GM23338 (cell line): ENCODE results near the gene ATF5.

ENCODE experiments used
- EZH2 ChIP-seq: fragments of 200-600 bp; sonication (generic); IDR thresholded peaks from one replicate; pipeline ENCODE4 v1.8.0; 2017; ENCODE audit warnings: antibody characterized with exemption, mild to moderate bottlenecking, low read depth; ENCODE audit not compliant: unreplicated experiment
- EZH2phosphoT487 ChIP-seq: fragments of 200-600 bp; sonication (generic); IDR thresholded peaks from one replicate; pipeline ENCODE4 v1.8.1; 2018; ENCODE audit warnings: antibody characterized with exemption; ENCODE audit not compliant: unreplicated experiment
- JUNB ChIP-seq: IDR thresholded peaks from one replicate; pipeline ENCODE4 v1.6.1; 2016; ENCODE audit warnings: antibody characterized with exemption; ENCODE audit not compliant: unreplicated experiment
- POLR2AphosphoS5 ChIP-seq: IDR thresholded peaks from 2 replicates; pipeline ENCODE4 v1.6.1; 2016; ENCODE audit warnings: antibody characterized with exemption, low read depth
- TF ChIP-seq, protein P1 (sequence below), 2 experiments: fragments of 200-600 bp in 1 of 2; sonication (generic) in 1 of 2; conservative IDR thresholded peaks; 2 replicates each; pipeline versions ENCODE4 v1.5.1 to v1.6.1; 2016 to 2017; ENCODE audit warnings: antibody characterized with exemption in 2 of 2, low read depth in 2 of 2, mild to moderate bottlenecking in 2 of 2, moderate library complexity in 1 of 2
- TF ChIP-seq, protein P2 (sequence below): IDR thresholded peaks from one replicate; pipeline ENCODE4 v1.6.1; 2018; ENCODE audit warnings: antibody characterized with exemption; ENCODE audit not compliant: unreplicated experiment
- TF ChIP-seq, protein P3 (sequence below): IDR thresholded peaks from 2 replicates; pipeline ENCODE4 v1.6.1; 2016; ENCODE audit warnings: antibody characterized with exemption

DNA sequence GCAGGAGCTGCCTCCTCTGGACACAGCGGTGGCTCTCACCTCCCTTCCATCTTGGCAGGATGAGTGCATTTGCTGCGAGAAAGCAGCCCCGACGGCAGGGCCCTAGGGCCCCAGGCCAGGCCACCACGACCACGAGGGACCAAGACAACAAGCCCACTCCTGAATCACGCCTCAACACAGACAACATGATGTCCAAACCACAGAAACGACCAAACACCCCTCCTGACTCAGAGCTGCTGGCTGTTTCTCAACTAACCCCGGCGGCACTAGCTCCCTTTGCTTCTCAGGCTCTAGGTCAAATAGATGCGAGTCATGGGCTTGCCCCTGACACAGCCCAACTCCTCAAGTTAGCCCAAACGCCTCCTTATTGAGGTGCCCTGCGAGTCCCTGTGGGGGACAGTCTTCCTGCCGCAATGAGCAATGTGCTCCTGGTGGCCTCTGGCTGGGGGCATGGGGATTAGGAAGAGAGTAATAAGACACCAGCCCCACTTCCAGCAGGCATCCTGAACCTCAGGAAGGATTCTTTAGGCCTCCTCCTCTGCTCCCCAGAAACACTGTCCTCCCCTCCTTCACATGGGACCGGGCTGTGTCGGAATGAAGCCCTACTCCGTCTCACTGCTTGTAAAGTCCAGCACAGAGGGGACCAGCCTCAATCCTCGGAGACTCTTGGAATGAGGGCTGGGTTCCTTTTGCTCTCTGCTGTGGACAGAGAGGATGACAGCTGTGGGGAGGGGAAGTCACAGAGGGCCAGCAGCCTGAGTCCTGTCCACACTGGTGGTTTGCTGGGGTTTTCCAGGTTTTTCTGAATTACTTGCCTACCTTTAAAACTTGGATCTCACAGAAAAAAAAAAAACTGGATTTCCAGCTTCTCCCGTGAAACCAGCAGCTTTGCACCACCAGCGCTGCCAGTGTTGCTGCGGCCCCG is 6.9 kb upstream of the ATF5 start:
- TF ChIP-seq, protein P1, sequence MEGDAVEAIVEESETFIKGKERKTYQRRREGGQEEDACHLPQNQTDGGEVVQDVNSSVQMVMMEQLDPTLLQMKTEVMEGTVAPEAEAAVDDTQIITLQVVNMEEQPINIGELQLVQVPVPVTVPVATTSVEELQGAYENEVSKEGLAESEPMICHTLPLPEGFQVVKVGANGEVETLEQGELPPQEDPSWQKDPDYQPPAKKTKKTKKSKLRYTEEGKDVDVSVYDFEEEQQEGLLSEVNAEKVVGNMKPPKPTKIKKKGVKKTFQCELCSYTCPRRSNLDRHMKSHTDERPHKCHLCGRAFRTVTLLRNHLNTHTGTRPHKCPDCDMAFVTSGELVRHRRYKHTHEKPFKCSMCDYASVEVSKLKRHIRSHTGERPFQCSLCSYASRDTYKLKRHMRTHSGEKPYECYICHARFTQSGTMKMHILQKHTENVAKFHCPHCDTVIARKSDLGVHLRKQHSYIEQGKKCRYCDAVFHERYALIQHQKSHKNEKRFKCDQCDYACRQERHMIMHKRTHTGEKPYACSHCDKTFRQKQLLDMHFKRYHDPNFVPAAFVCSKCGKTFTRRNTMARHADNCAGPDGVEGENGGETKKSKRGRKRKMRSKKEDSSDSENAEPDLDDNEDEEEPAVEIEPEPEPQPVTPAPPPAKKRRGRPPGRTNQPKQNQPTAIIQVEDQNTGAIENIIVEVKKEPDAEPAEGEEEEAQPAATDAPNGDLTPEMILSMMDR (conservative IDR thresholded peaks at IDR 0.05; ENCODE audit: low read depth in 2 of 2), result no peak
- TF ChIP-seq POLR2AphosphoS5 (no peak), EZH2phosphoT487 (no peak), EZH2 (no peak), JUNB (no peak)
- TF ChIP-seq, protein P2, sequence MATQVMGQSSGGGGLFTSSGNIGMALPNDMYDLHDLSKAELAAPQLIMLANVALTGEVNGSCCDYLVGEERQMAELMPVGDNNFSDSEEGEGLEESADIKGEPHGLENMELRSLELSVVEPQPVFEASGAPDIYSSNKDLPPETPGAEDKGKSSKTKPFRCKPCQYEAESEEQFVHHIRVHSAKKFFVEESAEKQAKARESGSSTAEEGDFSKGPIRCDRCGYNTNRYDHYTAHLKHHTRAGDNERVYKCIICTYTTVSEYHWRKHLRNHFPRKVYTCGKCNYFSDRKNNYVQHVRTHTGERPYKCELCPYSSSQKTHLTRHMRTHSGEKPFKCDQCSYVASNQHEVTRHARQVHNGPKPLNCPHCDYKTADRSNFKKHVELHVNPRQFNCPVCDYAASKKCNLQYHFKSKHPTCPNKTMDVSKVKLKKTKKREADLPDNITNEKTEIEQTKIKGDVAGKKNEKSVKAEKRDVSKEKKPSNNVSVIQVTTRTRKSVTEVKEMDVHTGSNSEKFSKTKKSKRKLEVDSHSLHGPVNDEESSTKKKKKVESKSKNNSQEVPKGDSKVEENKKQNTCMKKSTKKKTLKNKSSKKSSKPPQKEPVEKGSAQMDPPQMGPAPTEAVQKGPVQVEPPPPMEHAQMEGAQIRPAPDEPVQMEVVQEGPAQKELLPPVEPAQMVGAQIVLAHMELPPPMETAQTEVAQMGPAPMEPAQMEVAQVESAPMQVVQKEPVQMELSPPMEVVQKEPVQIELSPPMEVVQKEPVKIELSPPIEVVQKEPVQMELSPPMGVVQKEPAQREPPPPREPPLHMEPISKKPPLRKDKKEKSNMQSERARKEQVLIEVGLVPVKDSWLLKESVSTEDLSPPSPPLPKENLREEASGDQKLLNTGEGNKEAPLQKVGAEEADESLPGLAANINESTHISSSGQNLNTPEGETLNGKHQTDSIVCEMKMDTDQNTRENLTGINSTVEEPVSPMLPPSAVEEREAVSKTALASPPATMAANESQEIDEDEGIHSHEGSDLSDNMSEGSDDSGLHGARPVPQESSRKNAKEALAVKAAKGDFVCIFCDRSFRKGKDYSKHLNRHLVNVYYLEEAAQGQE, result no peak
- TF ChIP-seq, protein P3, sequence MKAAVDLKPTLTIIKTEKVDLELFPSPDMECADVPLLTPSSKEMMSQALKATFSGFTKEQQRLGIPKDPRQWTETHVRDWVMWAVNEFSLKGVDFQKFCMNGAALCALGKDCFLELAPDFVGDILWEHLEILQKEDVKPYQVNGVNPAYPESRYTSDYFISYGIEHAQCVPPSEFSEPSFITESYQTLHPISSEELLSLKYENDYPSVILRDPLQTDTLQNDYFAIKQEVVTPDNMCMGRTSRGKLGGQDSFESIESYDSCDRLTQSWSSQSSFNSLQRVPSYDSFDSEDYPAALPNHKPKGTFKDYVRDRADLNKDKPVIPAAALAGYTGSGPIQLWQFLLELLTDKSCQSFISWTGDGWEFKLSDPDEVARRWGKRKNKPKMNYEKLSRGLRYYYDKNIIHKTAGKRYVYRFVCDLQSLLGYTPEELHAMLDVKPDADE, result no peak
